Gastroesophageal sphincter (tissue), 3 donors: ENCODE data around the gene USP37.

Source experiments
- CTCF ChIP-seq, 4 experiments: fragments of 200-600 bp in 2 of 4; fragments of 450-650 bp in 2 of 4; sonication (generic) in 1 of 4; IDR thresholded peaks; one replicate each; pipeline ENCODE4 v1.5.1; 2017 to 2019; ENCODE audit warnings: antibody characterized with exemption in 4 of 4, mild to moderate bottlenecking in 2 of 4, moderate library complexity in 2 of 4
- EP300 ChIP-seq: sonication (generic); formaldehyde crosslinking; IDR thresholded peaks from one replicate; pipeline ENCODE4 v1.6.1; 2017; ENCODE audit warnings: antibody characterized with exemption, mild to moderate bottlenecking
- POLR2A ChIP-seq, 2 donors: fragments of 450-650 bp; IDR thresholded peaks; one replicate each; pipeline ENCODE4 v1.6.1; 2017; ENCODE audit warnings: antibody characterized with exemption in 2 of 2, mild to moderate bottlenecking in 2 of 2, moderate library complexity in 1 of 2
- POLR2AphosphoS5 ChIP-seq: sonication (generic); formaldehyde crosslinking; IDR thresholded peaks from one replicate; pipeline ENCODE4 v1.6.1; 2017; ENCODE audit warnings: antibody characterized with exemption

GRCh38 chr2:218422403-218423086 lies 145.6 kb downstream of the USP37 start:
- no peak for TF ChIP-seq CTCF (IDR thresholded peaks at IDR 0.05)
- no peak for TF ChIP-seq EP300
- no peak for TF ChIP-seq POLR2A (IDR thresholded peaks at IDR 0.05)
- TF ChIP-seq POLR2AphosphoS5: no peak
